Erythroblast (primary cell): ENCODE results near the gene HMOX1.
A peak's percentile ranks its signal among the peaks of the same experiment; 100 is the strongest.

Source experiments
- GATA1 ChIP-seq: IDR thresholded peaks from 2 replicates; pipeline ENCODE4 v1.6.1; 2011; ENCODE audit warnings: low read depth, mild to moderate bottlenecking, control low read depth, low read length, moderate library complexity
- POLR2A ChIP-seq: IDR thresholded peaks from 2 replicates; pipeline ENCODE4 v1.6.1; 2011; ENCODE audit warnings: mild to moderate bottlenecking, low read length

- peak; percentile 59 for TF ChIP-seq POLR2A
- TF ChIP-seq GATA1: no peak
Measured at GRCh38 chr22:35380537-35381423, at the start of gene HMOX1.
